ENCODE measurements around the gene EGFLAM.
"Not testable (repeated sequence)": the region's sequence is repeated elsewhere in the genome, so short reads cannot be mapped to it uniquely, and the experiment has no call there.

EGFLAM gene

DNA sequence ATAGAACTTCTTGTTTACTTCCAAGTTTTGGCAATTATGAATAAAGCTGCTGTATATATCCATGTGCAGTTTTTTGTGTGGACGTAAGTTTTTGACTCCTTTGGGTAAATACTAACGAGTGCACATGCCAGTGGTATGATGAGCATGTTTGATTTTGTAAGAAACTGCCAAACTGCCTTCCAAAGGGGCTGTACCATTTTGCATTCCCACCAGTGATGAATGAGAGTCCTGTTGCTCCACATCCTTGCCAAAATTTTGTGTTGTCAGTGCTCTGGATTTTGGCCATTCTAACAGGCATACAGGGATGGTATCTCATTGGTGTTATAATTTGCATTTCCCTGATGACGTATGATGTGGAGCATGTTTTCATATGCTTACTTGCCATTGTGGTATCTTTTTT lies 73.5 kb downstream of the EGFLAM start:
- DNase-seq: no peak

DNA sequence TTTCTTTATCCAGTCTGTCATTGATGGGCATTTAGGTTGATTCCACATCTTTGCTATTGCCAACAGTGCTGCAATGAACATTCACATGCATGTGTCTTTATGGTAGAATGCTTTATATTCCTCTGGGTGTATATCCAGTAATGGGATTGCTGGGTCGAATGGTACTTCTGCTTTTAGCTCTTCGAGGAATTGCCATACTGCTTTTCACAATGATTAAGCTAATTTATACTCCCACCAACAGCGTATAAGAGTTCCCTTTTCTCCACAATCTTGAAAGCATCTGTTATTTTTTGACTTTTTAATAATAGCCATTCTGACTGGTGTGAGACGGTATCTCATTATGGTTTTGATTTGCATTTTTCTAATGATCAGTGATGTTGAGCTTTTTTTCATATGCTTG lies 74.8 kb downstream of the EGFLAM start:
- DNase-seq: not testable (repeated sequence)

DNA sequence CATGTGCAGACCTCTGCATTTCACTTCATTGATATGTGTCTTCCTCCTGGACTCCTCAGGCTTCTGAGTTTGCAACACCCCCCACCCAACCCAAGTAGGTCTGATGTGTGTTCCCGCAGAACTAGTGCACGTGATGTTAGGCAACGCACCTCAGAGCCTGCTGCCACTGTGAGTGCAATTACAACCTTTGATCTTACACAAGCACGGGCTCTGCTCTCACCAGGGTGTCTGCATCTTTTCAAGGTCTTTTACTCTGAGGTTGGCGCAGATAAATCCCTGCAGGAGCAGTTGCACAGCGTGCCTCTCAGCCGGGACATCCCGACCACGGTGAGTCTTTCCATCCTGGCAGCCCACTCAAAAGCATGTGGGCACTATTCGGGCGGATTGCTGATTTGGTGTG lies 80.1 kb downstream of the EGFLAM start:
- no peak for DNase-seq

DNA sequence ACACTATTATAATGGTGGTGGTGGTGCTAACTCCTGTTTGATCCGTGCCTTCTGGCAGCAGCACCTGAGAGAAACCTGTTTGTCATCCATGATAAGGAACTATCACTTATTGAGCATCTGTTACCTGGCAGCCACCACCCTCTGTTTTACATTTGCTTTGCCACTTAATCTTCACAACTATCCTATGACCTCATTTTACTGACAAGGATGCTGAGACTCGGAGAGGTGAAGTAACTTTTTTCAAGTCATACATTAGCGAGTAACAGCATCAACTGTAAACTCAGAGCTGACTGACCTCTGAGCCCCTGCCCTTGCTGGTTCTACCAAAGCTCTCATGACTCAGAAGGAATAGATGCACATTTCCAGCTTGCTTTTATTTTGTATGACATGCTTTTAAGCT lies 81.1 kb downstream of the EGFLAM start:
- no peak for DNase-seq

DNA sequence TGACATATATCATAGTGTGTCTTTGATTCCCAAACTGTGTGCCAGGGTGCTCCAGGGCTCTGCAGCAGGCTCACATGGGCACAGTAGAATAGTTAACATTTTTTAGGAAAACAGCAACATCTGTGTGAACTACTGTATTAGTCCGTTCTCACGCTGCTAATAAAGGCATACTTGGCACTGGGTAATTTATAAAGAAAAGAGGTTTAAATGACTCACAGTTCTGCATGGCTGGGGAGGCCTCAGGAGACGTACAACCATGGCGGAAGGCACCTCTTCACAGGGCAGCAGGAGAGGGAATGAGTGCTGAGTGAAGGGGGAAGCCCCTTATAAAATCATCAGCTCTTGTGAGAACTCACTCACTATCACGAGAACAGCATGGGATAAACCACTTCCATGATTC lies 82.7 kb downstream of the EGFLAM start:
- peak; percentile 66 for DNase-seq

DNA sequence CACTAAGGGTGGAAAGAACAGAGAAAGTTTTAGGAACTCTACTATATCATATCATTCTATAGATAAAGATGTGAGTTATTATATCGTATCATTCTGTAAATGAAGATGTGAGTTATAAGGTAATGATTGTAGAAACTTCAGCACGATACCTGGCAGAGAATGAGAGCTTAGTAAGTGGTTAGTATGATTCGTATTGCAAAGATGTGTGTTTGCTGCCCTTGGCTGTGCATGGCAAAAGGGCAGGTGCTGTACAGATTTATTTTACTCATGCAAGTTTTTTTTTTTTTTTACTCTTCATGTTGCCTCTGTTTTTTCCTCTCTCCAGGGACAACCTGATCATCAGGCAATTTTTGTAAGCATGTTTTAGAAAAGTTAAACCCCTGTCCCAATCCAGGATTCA lies 83.3 kb downstream of the EGFLAM start:
- DNase-seq: no peak

DNA sequence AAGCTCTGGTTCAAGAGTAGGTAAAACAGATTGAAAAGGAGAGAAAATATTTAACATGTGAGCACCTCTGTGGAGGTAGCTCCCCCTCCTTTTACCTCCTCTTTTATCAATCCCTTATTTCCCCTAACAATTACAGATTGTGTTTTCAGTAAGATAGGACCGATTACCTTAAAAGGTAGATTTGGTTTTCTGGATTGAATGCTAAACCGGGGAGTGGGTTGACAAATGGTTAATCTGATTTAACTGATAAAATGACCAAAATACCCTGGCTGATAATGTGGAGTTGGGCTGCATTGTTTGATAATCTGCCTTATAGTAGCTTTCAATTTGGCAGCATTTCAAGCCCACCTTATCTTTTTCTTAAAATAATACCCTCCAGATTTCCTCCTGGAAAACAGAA lies 83.9 kb downstream of the EGFLAM start:
- DNase-seq: no peak

DNA sequence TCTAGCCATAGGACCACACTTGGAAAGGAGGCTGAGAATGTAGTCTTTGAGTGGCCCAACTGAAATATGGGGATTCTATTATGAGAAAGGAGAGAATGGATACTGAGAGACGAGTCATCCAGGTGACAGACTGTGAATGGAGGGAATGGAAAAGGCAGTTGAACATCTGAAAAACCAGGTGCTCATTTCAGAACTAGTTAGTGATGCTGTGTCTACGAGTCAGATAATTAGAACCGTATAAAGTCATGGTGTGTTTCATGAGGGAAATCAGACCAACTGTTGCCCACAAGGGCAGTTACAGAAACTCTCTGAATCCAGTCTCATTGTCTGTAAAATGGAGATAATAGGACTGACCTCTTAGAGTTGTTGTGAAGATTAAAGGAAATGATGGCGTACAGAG lies 86.5 kb downstream of the EGFLAM start:
- no peak for DNase-seq

DNA sequence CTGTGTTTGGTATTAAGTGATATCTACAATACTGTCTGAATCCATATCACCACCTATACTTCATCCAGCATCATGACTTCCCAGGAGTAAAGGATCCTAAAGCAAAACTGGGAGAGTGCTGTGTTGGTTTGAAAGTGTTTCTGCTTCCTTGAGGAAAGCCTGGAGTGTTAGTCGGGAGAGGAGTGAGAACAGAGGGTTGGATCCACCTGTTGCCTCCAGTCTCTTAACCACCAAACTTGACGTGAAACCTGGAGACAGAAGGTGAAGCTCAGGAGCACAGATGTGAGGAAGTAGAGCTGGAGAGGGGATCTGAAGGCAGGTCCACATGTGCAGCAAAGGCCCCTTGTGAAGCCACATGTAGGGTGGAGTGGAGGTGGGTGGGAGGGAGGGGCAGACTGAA lies 88.2 kb downstream of the EGFLAM start:
- DNase-seq: no peak

DNA sequence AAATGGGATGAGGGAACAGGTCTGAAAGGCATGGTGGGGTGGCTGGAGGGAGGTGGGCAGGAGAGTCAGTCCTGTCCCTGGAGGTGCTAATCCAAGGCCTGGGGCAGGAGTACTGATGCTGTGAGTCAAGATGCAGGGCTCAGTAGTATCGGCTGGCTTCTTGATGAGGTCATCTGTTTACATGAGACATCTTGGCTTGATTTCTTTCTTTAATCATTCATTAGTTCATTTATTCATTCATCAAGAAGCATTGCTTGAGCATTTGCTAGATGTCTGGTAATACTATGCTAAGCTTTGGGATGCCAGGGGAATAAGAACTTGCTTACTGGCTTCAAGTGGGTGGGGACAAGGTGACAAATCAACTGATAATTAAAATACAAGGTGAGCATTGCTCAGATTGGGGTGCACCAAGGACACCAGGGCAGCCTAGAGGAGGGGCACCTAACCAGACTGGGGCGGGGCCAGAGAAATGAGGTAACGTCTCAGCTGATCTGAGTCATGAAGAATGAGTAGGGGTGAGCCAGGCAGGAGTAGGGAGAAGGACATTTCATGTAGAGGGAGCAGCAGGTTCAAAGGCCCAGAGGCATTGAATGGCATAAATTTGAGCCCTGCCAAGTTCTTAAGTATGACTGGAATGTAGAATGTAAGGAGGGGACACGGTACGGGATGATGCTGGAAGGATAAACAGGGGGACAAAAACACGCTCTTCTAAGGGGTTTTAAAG lies 88.8 kb downstream of the EGFLAM start:
- no peak for DNase-seq

DNA sequence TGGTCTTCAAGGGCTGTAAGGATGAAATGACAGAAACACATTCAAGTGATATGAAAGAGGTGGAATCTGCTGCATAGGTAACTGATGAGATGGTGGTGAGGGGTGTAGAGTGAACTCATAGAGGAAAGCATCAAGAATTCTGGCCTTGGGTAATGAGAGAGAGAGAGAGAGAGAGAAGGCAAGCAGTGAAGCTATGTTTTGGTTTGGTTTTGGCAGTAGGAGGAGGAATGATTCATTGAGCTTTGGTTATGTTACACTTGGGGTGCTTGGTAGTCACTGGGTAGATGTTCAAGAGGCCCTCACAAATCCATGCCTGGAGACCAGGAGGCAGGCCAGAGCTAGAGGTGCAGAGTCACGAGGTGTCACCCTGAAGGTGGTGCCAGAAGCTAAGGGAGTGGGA lies 89.5 kb downstream of the EGFLAM start:
- no peak for DNase-seq

DNA sequence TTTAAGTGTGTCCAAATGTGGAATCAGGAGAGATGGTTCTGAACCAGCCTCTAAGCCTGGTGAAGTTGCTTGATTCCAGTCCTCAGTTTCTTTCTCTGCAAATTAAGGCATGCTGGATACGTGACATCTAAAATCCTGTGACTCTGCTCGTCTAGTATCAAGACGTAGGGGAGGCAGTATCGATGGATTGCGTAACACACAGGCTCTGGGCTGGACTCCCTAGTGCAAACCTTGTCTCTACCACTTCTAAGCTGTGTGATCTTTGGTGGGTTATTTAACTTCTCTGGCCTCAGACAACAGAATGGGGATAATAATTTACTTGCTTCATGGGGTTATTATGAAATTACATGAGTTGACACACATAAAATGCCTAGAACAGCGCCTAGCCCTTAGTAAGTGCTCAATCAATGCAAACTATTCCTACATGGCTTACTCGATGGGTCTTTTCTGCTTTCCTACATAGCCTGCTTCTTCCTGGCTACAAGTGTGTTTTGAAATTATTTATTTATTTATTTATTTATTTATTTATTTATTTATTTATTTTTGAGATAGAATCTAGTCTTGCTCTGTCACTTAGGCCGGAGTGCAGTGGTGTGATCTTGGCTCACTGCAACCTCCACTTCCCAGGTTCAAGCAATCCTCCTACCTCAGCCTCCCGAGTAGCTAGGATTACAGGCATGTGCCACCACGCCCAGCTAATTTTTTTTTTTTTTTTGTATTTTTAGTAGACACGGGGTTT lies 102.1 kb downstream of the EGFLAM start:
- no peak for DNase-seq

DNA sequence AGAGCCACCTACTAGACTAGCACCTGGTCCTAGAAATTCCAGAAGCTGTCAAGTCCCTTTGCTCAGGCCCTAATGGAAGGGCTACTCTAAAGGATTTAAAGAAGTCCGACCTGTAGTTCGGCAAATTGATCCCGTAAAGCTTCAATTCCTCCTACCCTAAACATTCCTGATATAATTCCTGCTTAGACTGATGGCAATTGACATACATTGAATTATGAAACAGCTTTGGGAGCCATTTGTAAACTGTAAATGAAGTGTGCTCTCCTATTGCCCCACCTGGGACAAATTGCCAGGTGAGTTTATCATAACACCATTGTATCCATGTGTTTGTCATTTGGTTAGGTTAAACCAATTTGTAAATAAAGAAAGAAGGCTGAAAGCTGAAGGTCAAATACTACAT lies 104.4 kb downstream of the EGFLAM start:
- no peak for DNase-seq

DNA sequence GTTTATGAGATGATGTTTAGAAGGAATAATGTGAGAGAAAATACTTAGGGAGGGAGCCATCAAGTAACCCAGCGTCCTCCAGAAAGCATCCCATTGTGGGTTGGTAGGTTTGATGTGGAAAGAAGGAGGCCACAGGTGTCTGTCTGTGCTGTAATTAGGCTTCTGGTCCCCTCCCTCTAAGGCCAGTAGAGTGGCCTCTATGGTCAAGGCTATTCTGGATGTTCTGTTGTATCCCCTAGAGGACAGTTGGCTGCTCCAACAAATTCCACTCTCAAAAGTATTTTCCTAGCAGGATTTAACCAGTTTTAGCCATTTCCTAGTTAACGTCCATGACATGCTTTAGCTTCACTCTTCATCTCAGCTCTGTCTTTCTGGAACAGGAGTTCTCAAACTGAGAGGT lies 106.5 kb downstream of the EGFLAM start:
- no peak for DNase-seq

DNA sequence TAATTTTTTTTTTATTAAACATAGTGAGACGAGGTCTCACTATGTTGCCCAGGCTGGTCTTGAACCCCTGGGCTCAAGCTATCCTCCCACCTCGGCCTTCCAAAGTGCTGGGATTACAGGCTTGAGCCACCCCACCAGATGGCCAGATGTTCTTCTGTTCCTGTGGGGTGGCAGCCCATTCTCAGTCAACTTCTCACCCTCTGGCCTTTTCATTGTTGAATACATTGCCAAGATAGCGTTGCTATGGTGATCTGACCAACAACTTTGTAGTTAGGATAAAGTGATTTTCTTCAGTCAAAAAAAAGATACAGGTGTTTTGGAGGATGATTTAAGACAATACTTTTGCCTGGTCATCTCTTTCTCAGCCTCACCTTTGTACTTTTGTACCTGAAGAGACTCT lies 109.1 kb downstream of the EGFLAM start:
- DNase-seq: no peak

DNA sequence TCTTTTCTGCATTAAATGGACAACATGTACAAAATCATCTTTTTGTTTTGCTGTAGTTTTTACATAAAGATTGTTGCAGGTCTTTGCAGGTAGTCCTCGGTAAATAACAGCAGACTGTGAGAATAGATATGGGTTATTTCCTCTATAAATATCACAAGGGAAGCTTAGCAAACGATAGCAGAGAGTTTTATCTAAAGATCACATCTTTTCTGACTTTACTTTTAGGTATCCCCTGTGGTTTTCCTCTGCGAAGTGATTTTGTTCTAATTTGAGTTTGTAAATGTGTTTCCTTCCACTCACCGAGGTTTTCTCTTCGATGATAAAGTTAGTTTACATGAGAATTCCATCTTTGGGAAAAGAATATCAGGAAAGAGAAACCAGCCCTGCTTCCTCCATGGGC lies 109.6 kb downstream of the EGFLAM start:
- DNase-seq: no peak

DNA sequence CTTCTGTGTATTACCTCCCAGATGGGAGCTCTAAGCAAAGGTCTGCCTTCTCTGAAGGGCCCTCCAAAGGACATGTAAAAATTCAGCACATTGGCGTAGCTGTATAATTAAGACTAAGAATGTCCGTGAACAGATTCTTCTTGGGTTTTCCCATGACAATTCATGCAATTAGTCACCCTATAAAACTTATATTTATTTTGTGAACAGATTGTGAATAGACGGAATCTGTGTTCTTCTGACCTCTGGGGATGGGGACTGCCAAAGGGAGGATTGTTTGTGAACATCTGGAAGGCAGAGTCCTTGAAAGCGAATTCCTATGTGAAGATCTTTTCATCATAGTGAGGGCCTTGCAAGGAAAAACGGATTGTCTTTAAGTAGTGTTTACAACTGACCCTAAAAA lies 111.3 kb downstream of the EGFLAM start:
- no peak for DNase-seq

DNA sequence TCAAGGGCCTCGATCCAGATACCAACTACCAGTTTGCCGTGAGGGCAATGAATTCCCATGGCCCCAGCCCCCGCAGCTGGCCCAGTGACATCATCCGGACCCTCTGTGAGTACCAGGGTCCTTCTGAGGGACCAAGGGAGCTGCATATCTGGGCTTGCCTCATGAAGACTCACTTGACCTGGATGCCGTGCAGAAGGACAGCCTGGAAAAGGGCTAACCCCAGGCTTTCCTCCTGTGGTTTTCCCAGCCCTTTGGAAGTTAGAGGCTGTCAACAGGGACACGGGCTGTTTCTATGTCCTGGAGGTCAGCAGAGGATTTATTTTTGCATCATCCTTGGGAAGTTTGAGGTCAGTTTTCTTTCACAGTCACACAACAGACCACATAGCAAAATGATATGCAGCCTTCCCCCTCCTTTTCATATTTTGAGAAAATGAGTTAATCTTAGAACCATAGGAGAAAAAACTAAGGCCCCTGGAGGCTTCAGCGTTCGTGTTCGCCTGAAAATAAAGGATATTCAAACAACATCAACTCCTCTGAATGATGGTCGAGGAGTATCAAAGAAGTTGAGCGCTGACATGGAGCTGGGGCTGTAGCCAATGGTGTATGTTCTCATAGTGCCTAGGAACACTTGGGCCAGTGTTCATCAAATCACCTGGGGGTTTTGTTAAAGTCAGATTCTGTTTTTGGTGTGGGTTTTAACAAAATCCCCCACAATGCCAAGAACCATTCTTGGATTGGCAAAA lies 112.2 kb downstream of the EGFLAM start:
- no peak for DNase-seq

DNA sequence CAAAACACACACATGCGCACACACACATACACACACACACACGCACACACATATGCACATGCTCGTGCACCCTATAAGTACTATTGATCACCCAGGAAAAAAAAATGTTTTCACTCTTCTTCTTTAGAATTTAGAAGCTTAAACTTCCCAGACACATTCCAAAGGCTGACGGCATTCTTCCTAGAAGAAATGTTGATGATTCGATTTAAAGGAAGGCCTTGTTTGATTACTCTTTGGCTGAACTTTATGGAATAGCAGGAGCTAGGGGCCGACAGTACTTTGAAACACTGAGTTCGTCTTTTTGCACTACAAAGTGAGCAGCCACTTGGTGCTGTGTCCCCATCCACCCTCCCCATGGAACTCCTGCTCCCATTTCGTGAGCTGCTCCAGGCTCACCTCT lies 113.2 kb downstream of the EGFLAM start:
- no peak for DNase-seq

DNA sequence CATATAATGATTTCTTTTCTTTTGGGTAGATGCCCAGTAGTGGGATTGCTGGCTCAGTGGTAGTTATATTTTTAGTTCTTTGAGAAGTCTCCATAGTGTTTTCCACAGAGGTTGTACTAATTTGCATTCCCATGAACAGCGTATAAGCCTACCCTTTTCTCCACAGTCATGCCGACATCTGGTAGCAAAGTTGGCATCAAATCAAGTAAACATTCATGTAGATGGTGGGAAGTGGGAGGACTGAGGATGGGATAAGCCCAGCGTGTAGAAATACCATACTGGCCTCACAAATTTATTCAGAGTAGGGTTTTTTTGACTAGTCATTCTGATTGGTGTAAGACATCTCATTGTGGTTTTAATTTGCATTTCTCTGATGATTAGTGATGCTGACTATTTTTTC lies 115.4 kb downstream of the EGFLAM start:
- no peak for DNase-seq

DNA sequence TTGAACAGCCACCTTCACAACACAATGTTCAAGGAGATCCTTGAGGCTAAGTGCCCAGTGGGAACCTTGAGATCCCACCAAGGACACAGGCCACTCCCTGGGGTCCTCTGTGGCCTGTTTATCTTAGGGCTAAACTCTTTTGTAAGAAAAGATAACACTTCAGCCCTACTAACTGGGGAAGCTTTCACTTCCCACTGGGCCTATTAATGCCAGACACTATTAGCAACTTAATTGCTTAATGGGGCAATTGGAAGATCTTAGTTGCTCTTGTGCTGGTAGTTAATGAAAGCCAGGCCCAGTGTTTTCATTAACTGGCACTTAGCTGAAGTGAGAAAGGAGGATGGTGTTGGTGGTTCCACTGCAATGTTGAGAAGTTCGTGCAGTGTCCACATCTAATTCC lies 117.1 kb downstream of the EGFLAM start:
- no peak for DNase-seq

DNA sequence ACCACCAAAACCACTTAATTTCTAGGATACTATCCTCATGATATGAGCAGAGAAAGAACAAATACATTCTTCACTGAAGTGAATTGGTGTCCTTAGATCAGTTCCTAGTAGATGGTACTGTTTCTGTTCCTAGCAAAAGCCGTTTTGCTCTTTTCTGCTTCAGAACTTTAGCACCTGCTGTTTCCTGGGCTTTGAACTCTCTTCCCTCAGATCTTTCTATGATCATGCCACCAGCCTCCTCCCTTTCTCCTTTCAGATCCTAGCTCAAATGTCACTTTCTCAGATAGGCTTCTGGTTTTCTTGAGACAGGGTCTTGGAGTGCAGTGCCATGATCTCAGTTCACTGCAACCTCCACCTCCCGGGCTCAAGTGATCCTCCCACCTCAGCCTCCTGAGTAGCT lies 118.0 kb downstream of the EGFLAM start:
- DNase-seq: no peak

DNA sequence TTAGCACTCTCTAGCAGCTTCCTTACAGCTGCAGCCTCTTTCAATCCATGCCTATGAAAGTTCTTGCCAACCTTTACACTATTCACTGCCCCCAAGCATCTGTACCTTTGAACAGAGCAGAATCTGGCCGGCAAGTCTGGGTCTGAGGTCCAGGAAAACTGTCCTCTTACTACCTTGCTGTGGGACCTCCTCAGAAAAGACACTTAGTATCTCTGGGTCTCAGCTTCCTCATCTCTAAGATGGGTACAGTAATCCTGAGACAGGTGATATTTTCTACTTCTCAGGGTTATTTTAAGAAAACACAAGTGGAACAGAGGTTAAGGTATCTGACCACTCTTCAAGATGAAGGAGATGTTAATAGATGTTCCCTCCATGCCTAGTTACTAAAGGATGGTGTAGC lies 120.2 kb downstream of the EGFLAM start:
- DNase-seq: no peak

DNA sequence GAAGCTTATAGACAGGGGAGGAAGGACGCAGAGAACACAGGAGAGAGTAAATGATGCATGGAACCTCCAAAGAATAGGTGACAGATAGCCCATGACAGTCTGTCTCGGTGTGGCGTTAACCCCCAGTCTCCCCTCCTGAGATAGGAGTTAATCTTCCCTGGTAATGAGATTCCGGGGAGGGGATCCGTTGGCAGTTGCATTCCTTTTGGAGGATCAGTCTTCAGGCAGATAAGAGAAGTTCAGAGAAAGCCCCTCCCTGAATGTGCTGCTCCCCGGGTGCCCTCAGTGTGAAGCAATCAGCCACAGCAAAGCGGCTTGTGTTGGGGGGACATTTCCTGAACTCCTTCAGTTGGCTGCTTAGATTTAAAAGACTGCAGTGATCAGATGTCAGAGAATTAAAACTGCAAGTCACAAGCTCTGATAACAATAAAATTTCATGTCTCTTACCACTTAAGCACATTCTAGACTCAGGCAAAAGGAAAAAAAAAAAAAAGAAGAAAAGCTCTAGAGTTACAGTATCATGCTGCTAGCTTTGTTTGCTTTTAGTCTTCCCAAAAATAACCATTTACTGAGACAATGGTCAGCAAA lies 121.1 kb downstream of the EGFLAM start:
- DNase-seq: peak; percentile 96

Data from NCI-H82 (cell line).